ENCODE data around the gene JPH3. TPM values are rescaled to one million over a fixed set of nuclear protein-coding genes. Genes with fewer than 3 reads are reported as not detected.

Gene JPH3
- total and polyA plus RNA-seq, 3 donors from 2014 or later, result 3.2 to 8.7 (median 8.3) TPM

GRCh38 chr16:87656328-87656727 lies 54.0 kb downstream of the JPH3 start:
- WGBS, 2 donors, result 34 to 62% methylated on average over 8 to 14 of the region's 14 CpGs
- intact Hi-C loops (cut with DNase I; ENCODE audit: low total_unique reads), result no loop called here
- DNase-seq, result no peak
- TF ChIP-seq CTCF (IDR thresholded peaks at IDR 0.05), result no peak
- TF ChIP-seq POLR2A (IDR thresholded peaks at IDR 0.05), result no peak
- Histone ChIP-seq H3K9me3 (no peaks in the 10 kb centered on the region), H3K36me3 (ENCODE audit: low read depth, missing control alignments) (no peaks in the 10 kb centered on the region), H3K4me1 (no peaks in the 10 kb centered on the region), H3K4me3 (no peak overlapping the region), H3K27me3 (no peaks in the 10 kb centered on the region), H3K27ac (no peak overlapping the region)

GRCh38 chr16:87657621-87658192 lies 55.4 kb downstream of the JPH3 start:
- Histone ChIP-seq H3K4me3 (no peak overlapping the region), H3K9me3 (no peaks in the 10 kb centered on the region), H3K4me1 (no peaks in the 10 kb centered on the region), H3K36me3 (ENCODE audit: low read depth, missing control alignments) (no peaks in the 10 kb centered on the region), H3K27me3 (no peaks in the 10 kb centered on the region), H3K27ac (no peak overlapping the region)
- TF ChIP-seq CTCF (IDR thresholded peaks at IDR 0.05) (no peak), POLR2A (IDR thresholded peaks at IDR 0.05) (no peak)
- WGBS, 2 donors, result 77 to 80% methylated on average over 7 of the region's 7 CpGs
- intact Hi-C loops (cut with DNase I; ENCODE audit: low total_unique reads), result no loop called here
- DNase-seq, result peak; percentile 49

GRCh38 chr16:87658564-87659225 lies 56.4 kb downstream of the JPH3 start:
- H3K4me3 ChIP-seq, result no peak overlapping the region
- 58 to 61% methylated on average over 10 to 14 of the region's 14 CpGs for WGBS, 2 donors
- TF ChIP-seq CTCF (IDR thresholded peaks at IDR 0.05), result no peak
- no peak for TF ChIP-seq POLR2A (IDR thresholded peaks at IDR 0.05)
- DNase-seq, result no peak
- H3K27me3 ChIP-seq, result no peaks in the 10 kb centered on the region
- no peaks in the 10 kb centered on the region for H3K36me3 ChIP-seq (ENCODE audit: low read depth, missing control alignments)
- no peak overlapping the region for H3K27ac ChIP-seq
- intact Hi-C loops (cut with DNase I; ENCODE audit: low total_unique reads), result no loop called here
- H3K4me1 ChIP-seq, result no peaks in the 10 kb centered on the region
- no peaks in the 10 kb centered on the region for H3K9me3 ChIP-seq

GRCh38 chr16:87661561-87661960 lies 59.3 kb downstream of the JPH3 start:
- no peak overlapping the region for H3K27ac ChIP-seq
- no peaks in the 10 kb centered on the region for H3K36me3 ChIP-seq (ENCODE audit: low read depth, missing control alignments)
- TF ChIP-seq CTCF (IDR thresholded peaks at IDR 0.05) (no peak), POLR2A (IDR thresholded peaks at IDR 0.05) (no peak)
- DNase-seq, result peak; percentile 49
- no peaks in the 10 kb centered on the region for H3K4me1 ChIP-seq
- no peaks in the 10 kb centered on the region for H3K27me3 ChIP-seq
- intact Hi-C loops (cut with DNase I; ENCODE audit: low total_unique reads), result no loop called here
- WGBS, 2 donors, result 32 to 39% methylated on average over 9 to 16 of the region's 16 CpGs
- no peaks in the 10 kb centered on the region for H3K9me3 ChIP-seq
- no peak overlapping the region for H3K4me3 ChIP-seq

Measured in testis (tissue), 3 donors.